C4-2B (cell line): ENCODE results near the gene PLA2G4A.

Experiments
- H3K27ac ChIP-seq: fragments of 450-650 bp; 2 replicates; pipeline ENCODE4 v1.5.1; 2017
- ZFX ChIP-seq: fragments of 450-650 bp; IDR thresholded peaks from 2 replicates; pipeline ENCODE4 v1.6.1; 2017
- TF ChIP-seq, protein P1 (sequence below): fragments of 450-650 bp; conservative IDR thresholded peaks from 2 replicates; pipeline ENCODE4 v1.5.1; 2017; ENCODE audit warnings: mild to moderate bottlenecking

PLA2G4A gene

DNA sequence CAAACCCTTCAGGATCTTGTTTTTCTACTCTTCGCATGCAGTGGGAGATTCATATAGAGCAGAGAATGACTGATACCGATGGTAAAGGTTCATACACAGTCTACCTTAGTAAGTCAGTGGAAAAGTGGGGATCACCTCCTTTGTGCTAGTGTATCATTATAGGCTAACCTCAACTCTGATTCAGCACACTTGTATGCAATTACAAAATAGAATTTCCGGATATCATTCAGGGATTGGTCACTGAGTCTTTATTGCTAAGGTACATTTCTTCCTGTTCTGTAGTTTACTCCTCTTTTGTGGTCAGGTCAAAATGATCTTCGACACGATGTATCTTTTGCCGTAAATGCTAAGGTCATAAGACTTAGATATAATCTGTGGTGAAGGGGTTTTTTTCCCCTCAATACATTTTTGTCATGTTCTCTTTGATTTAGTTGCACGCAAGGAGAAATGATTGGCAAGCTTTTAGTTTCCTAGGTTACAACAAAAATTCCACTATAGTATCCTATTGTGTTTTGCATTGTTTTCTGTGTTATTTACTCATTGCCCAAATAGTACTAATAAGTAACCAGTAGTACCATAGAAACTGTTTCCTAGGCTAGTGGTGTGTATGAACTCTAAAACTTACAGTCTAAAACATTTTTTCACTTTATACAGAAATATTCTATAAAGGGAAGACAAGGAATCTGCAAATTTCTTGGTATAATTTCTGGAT, 35.7 kb upstream of the PLA2G4A start:
- TF ChIP-seq, protein P1, sequence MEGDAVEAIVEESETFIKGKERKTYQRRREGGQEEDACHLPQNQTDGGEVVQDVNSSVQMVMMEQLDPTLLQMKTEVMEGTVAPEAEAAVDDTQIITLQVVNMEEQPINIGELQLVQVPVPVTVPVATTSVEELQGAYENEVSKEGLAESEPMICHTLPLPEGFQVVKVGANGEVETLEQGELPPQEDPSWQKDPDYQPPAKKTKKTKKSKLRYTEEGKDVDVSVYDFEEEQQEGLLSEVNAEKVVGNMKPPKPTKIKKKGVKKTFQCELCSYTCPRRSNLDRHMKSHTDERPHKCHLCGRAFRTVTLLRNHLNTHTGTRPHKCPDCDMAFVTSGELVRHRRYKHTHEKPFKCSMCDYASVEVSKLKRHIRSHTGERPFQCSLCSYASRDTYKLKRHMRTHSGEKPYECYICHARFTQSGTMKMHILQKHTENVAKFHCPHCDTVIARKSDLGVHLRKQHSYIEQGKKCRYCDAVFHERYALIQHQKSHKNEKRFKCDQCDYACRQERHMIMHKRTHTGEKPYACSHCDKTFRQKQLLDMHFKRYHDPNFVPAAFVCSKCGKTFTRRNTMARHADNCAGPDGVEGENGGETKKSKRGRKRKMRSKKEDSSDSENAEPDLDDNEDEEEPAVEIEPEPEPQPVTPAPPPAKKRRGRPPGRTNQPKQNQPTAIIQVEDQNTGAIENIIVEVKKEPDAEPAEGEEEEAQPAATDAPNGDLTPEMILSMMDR, result no peak
- TF ChIP-seq ZFX, result no peak
- H3K27ac ChIP-seq, result no peak overlapping the region

DNA sequence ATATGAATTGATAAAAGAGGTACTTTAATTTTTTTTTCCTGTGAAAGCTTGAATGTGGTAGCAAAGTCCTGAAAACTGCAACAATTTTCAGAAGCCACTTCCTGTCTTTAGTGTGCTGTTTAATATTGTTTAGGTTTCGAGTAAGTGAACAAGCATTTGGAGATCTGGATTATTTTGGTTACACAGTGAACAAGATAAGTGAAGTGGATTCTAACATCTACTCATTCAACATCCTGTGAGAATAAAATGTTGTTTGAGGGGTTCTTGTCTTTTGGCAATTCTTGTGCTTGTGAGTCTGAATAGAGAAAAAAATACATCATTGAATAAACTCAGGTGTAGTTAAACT, 35.2 kb upstream of the PLA2G4A start:
- TF ChIP-seq ZFX, result no peak
- TF ChIP-seq, protein P1, result no peak
- H3K27ac ChIP-seq, result no peak overlapping the region

DNA sequence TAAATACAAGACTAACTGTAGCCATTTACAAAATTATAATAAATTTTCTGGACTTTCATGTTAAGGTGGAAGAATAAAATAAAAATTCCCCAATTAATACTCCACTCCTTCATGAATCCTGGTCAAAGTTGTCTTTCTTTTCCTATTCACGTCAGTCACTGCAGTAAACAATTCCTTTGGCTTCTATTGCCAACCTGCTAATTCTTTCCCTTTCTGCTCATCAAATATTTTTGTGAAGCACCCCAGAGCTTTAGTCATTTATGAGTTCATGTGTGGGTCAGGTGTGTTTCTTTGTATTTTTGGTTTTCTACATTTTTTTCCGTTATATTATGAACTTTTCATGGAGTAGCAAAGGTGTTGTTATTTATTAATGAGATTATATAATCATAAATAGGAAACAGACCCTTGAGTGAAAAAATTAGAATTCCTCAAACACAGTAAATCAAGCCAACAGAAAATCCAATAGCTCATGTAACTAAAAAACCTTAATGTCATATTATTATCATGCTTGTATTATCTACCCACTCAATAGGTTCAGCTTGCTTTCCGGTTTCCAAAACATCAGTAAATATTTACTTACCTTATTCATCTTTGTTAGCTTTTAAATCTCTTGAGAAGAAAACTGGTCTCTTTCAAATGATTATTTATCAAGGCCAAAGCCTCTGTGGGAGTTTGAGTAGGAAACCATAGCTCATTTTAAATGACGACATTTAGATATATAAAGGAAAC, 29.6 kb upstream of the PLA2G4A start:
- TF ChIP-seq, protein P1, result no peak
- TF ChIP-seq ZFX, result no peak
- no peak overlapping the region for H3K27ac ChIP-seq

DNA sequence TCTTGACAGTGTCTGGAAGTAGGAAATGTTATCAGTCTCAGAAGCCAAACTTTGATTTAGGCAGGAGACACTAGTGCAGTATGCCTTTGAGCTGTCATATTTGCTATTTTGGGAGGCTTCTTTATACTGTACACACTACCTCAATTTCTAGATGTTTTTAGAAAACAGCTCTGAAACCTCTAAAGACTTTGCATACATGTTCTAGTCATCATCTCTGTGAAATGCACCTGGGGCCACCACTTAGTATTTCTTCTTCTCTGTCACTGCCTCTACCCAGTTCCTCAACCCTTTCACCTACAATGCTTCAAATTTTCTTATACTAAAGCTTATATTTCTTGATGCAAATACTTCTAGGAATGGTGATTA, 29.1 kb upstream of the PLA2G4A start:
- H3K27ac ChIP-seq, result no peak overlapping the region
- TF ChIP-seq, protein P1, result no peak
- TF ChIP-seq ZFX, result no peak

DNA sequence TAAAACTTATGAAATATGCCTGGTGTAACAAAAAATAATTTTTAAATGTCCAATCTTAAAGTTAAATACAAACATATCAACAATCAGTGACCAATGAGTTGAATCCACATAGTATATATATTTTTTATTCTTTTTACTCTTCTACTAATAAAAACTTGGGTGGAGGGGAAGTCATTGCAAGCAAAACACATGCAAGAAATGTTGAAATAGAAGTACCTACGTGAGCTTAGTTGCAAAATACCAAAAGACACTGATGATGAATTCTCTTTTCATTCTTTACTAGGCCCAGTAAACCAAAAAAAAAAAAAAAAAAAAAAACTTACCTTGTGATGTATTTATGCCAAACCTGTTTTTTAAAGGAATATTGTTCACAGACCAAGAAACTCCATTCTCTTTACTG, 26.4 kb upstream of the PLA2G4A start:
- TF ChIP-seq, protein P1, result no peak
- no peak for TF ChIP-seq ZFX

DNA sequence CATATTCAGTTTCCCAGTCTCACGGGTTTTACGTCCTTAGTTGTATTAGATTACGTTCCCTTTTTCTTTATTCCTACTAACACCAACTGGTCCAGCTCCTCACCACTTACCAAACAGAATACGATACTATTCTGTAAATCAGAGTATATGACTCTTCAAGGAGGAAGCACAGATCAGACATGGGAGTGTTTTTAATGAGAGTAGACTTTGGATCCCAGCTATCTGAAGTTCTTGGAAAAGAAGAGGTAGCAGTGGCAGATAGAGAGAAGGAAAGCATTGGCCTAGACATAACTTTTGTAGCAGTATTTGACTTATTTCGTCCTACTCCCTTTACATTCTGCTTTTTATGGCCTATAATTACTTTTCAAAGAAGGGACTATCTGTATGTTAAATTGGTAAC, 24.1 kb upstream of the PLA2G4A start:
- TF ChIP-seq ZFX, result no peak
- TF ChIP-seq, protein P1, result no peak
- no peak overlapping the region for H3K27ac ChIP-seq

More for the DNA sequence above, 26.4 kb upstream of the PLA2G4A start:
- no peak overlapping the region for H3K27ac ChIP-seq

DNA sequence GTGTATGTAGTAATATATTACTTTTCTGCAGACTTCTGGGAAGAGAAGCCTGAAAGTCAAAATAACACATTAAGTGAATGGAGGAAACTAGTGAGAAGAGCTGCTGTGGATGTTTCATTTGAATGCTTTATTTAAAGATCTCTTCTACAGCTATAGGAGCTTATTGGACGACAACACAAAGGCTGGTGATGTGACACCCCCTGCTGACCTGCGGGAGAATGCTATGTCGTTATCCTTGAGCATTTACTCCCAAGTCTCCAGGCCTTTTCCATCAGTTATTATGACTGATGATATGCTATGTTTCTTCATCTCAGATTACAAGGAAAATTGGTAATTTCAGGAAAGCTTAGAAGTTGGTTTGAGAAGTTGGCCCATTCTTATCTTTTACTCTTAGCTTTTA, 22.3 kb upstream of the PLA2G4A start:
- no peak for TF ChIP-seq ZFX
- TF ChIP-seq, protein P1, result peak; percentile 71
- no peak overlapping the region for H3K27ac ChIP-seq
